Small intestine (tissue), 7 donors: ENCODE data around the gene SLC35F1. TPM values are rescaled to one million over a fixed set of nuclear protein-coding genes. Genes with fewer than 3 reads are reported as not detected.

ENCODE experiments used
- DNase-seq, 2 donors: peaks; one replicate each; pipeline versions ENCODE4 v3.0.0 to v3.0.0-alpha.2; 2013
- FAIRE-seq: peaks from 2 replicates; lab custom pipeline; 2012; peaks lifted over from hg19 to GRCh38; lab: Jason Lieb, UNC
- H3K27ac ChIP-seq, 3 donors: one replicate each; pipeline ENCODE4 v1.5.1; 2013; ENCODE audit warnings: low read length in 2 of 3, mild to moderate bottlenecking in 2 of 3, control low read depth in 1 of 3, inconsistent platforms in 1 of 3, low read depth in 1 of 3, moderate library complexity in 1 of 3
- H3K27me3 ChIP-seq, 3 donors: one replicate each; pipeline ENCODE4 v1.6.1; 2013; ENCODE audit warnings: low read length in 3 of 3, inconsistent platforms in 1 of 3; ENCODE audit not compliant: control insufficient read depth in 3 of 3, insufficient read depth in 3 of 3
- H3K36me3 ChIP-seq, 3 donors: one replicate each; pipeline ENCODE4 v1.6.1; 2013; ENCODE audit warnings: low read length in 3 of 3, inconsistent platforms in 1 of 3, low read depth in 1 of 3, mild to moderate bottlenecking in 1 of 3, moderate library complexity in 1 of 3; ENCODE audit not compliant: control insufficient read depth in 3 of 3, insufficient read depth in 2 of 3
- H3K4me1 ChIP-seq, 3 donors: one replicate each; pipeline ENCODE4 v1.6.1; 2013; ENCODE audit warnings: low read length in 2 of 3, inconsistent platforms in 1 of 3, low read depth in 1 of 3, mild to moderate bottlenecking in 1 of 3, moderate library complexity in 1 of 3; ENCODE audit not compliant: control insufficient read depth in 3 of 3, insufficient read depth in 2 of 3
- H3K4me3 ChIP-seq, 3 donors: one replicate each; pipeline ENCODE4 v1.5.1; 2013; ENCODE audit warnings: low read length in 3 of 3, control low read depth in 1 of 3, inconsistent platforms in 1 of 3, low read depth in 1 of 3, mild to moderate bottlenecking in 1 of 3, moderate library complexity in 1 of 3
- H3K9me3 ChIP-seq, 2 donors: one replicate each; pipeline ENCODE4 v1.6.1; 2013; ENCODE audit warnings: low read depth in 1 of 2, low read length in 1 of 2; ENCODE audit not compliant: control insufficient read depth in 2 of 2, insufficient read depth in 1 of 2
- WGBS, 3 donors: extraction: QIAGEN DNeasy Blood & Tissue Kit; methylation state at CpG; one replicate each; pipeline ENCODE4 v1.1.7; 2013; 5-methylcytosine and 5-hydroxymethylcytosine counted together
- polyA plus RNA-seq, 4 donors: library from polyadenylated mRNA; stranded (reverse) in 3 of 4; unstranded in 1 of 4; fragments of 200-250 nt in 3 of 4; fragments of 120-200 nt in 1 of 4; gene quantifications; one replicate each; pipeline versions ENCODE4 v1.2.1 to v1.2.3, GENCODE V29; 2013
- donor health status: healthy with polysubstance abuse.
- donor health status: control.
- donor health status: control.
- donor health status: Bipolar disorder and iron deficiency.
- donor health status: healthy.

Gene SLC35F1
- polyA plus RNA-seq, 4 donors = 0.27 to 1.0 (median 0.85) TPM; not detected in 1

- Histone ChIP-seq H3K4me3 (no peak overlapping the region), H3K27me3 (no peaks in the 10 kb centered on the region), H3K4me1 (no peaks in the 10 kb centered on the region), H3K27ac (no peak overlapping the region), H3K36me3 (no peaks in the 10 kb centered on the region), H3K9me3 (peaks cover 0 to 1% of the 10 kb centered on the region in 2 donors)
- no peak for FAIRE-seq
- DNase-seq = no peak
- WGBS, 3 donors = 16 to 56% (median 33%) methylated on average over 5 of the region's 5 CpGs
These were observed 261.4 kb downstream of the SLC35F1 start for GRCh38 chr6:118168421-118168820.

GRCh38 chr6:118171852-118172251, 264.8 kb downstream of the SLC35F1 start:
- Histone ChIP-seq H3K27ac (no peak overlapping the region), H3K4me1 (no peaks in the 10 kb centered on the region), H3K4me3 (no peak overlapping the region), H3K9me3 (peaks cover 0 to 6% of the 10 kb centered on the region in 2 donors), H3K27me3 (no peaks in the 10 kb centered on the region), H3K36me3 (no peaks in the 10 kb centered on the region)
- WGBS, 3 donors = 12 to 41% (median 15%) methylated on average over 2 of the region's 2 CpGs
- DNase-seq = peak in 1 of 2 donors; percentile 80
- FAIRE-seq = no peak

GRCh38 chr6:118174071-118174470, 267.0 kb downstream of the SLC35F1 start:
- DNase-seq = no peak
- Histone ChIP-seq H3K36me3 (no peaks in the 10 kb centered on the region), H3K4me3 (no peak overlapping the region), H3K27ac (no peak overlapping the region), H3K4me1 (no peaks in the 10 kb centered on the region), H3K9me3 (peaks cover 0 to 6% of the 10 kb centered on the region in 2 donors), H3K27me3 (no peaks in the 10 kb centered on the region)
- 68 to 73% (median 69%) methylated on average over 1 of the region's 1 CpG for WGBS, 3 donors
- FAIRE-seq = no peak

- WGBS, 3 donors = 40 to 68% (median 58%) methylated on average over 3 of the region's 3 CpGs
- Histone ChIP-seq H3K27me3 (peaks cover 0 to 2% (median 0%) of the 10 kb centered on the region in 3 donors), H3K27ac (no peak overlapping the region), H3K36me3 (no peaks in the 10 kb centered on the region), H3K4me1 (no peaks in the 10 kb centered on the region), H3K4me3 (no peak overlapping the region), H3K9me3 (peaks cover 0 to 6% of the 10 kb centered on the region in 2 donors)
- no peak for DNase-seq
- FAIRE-seq = no peak
These were observed 270.7 kb downstream of the SLC35F1 start for GRCh38 chr6:118177720-118178119.

GRCh38 chr6:118179048-118179447, 272.0 kb downstream of the SLC35F1 start:
- H3K27ac ChIP-seq = no peak overlapping the region
- no peak for FAIRE-seq
- H3K36me3 ChIP-seq = no peaks in the 10 kb centered on the region
- peaks cover 0 to 2% (median 0%) of the 10 kb centered on the region in 3 donors for H3K27me3 ChIP-seq
- no peaks in the 10 kb centered on the region for H3K9me3 ChIP-seq
- 61 to 87% (median 72%) methylated on average over 1 of the region's 1 CpG for WGBS, 3 donors
- no peak for DNase-seq
- H3K4me1 ChIP-seq = no peaks in the 10 kb centered on the region
- H3K4me3 ChIP-seq = no peak overlapping the region

- DNase-seq (peak in 1 of 2 donors; percentile 33), FAIRE-seq (no peak)
- no peak overlapping the region for H3K4me3 ChIP-seq
- WGBS, 3 donors = 31 to 59% (median 43%) methylated on average over 1 of the region's 1 CpG
- H3K36me3 ChIP-seq = no peaks in the 10 kb centered on the region
- no peaks in the 10 kb centered on the region for H3K9me3 ChIP-seq
- no peaks in the 10 kb centered on the region for H3K27me3 ChIP-seq
- H3K4me1 ChIP-seq = no peaks in the 10 kb centered on the region
- no peak overlapping the region for H3K27ac ChIP-seq
These were observed 279.9 kb downstream of the SLC35F1 start for GRCh38 chr6:118186672-118187567.

- no peaks in the 10 kb centered on the region for H3K36me3 ChIP-seq
- FAIRE-seq = no peak
- H3K9me3 ChIP-seq = no peaks in the 10 kb centered on the region
- 31 to 41% (median 33%) methylated on average over 3 of the region's 3 CpGs for WGBS, 3 donors
- no peak overlapping the region for H3K4me3 ChIP-seq
- H3K27ac ChIP-seq = no peak overlapping the region
- no peaks in the 10 kb centered on the region for H3K4me1 ChIP-seq
- no peaks in the 10 kb centered on the region for H3K27me3 ChIP-seq
- no peak for DNase-seq
These were observed 280.6 kb downstream of the SLC35F1 start for GRCh38 chr6:118187568-118188164.

GRCh38 chr6:118188561-118188960, 281.5 kb downstream of the SLC35F1 start:
- H3K27me3 ChIP-seq = no peaks in the 10 kb centered on the region
- no peak overlapping the region for H3K4me3 ChIP-seq
- 62 to 94% (median 78%) methylated on average over 2 of the region's 2 CpGs for WGBS, 3 donors
- no peak for FAIRE-seq
- no peaks in the 10 kb centered on the region for H3K36me3 ChIP-seq
- H3K4me1 ChIP-seq = no peaks in the 10 kb centered on the region
- H3K27ac ChIP-seq = no peak overlapping the region
- no peaks in the 10 kb centered on the region for H3K9me3 ChIP-seq
- DNase-seq = no peak
